H1 (cell line): Measurements from ENCODE around the gene GPX6. TPM values are rescaled to one million over a fixed set of nuclear protein-coding genes. Genes with fewer than 3 reads are reported as not detected.

Experiments
- ASH2L ChIP-seq: fragments of 200-600, 300-600 bp; sonication (generic); IDR thresholded peaks from one replicate; pipeline ENCODE4 v1.7.1; 2017; ENCODE audit warnings: low read length
- ATF3 ChIP-seq: IDR thresholded peaks from 2 replicates; pipeline ENCODE4 v1.6.1; 2011; ENCODE audit warnings: low read depth, mild to moderate bottlenecking, low read length; ENCODE audit not compliant: insufficient read depth
- CEBPB ChIP-seq: IDR thresholded peaks from 2 replicates; pipeline ENCODE4 v1.6.1; 2012; ENCODE audit warnings: low read depth, low read length
- CHD7 ChIP-seq: fragments of 300-600 bp; sonication (generic); IDR thresholded peaks from 2 replicates; pipeline ENCODE4 v1.7.1; 2012; ENCODE audit warnings: low read length, moderate library complexity, mild to moderate bottlenecking, inconsistent platforms; ENCODE audit not compliant: insufficient replicate concordance
- HDAC6 ChIP-seq: IDR thresholded peaks from one replicate; pipeline ENCODE4 v1.7.1; 2012; ENCODE audit warnings: low read depth, mild to moderate bottlenecking, inconsistent platforms, low read length, moderate library complexity
- NRF1 ChIP-seq: IDR thresholded peaks from 2 replicates; pipeline ENCODE4 v1.6.1; 2011; ENCODE audit warnings: mild to moderate bottlenecking, low read depth, low read length, improper control_type of control experiment
- POLR2A ChIP-seq, 2 experiments: IDR thresholded peaks; 1 replicate in 1 of 2; 2 replicates in 1 of 2; pipeline ENCODE4 v1.6.1; 2011; ENCODE audit warnings: low read depth in 2 of 2, low read length in 2 of 2, mild to moderate bottlenecking in 2 of 2; ENCODE audit errors: control extremely low read depth in 1 of 2
- POLR2AphosphoS5 ChIP-seq: IDR thresholded peaks from 2 replicates; pipeline ENCODE4 v1.6.1; 2011; ENCODE audit warnings: low read depth, low read length
- SIRT6 ChIP-seq: IDR thresholded peaks from one replicate; pipeline ENCODE4 v1.7.1; 2012; ENCODE audit warnings: low read length, inconsistent platforms
- TAF1 ChIP-seq: IDR thresholded peaks from 2 replicates; pipeline ENCODE4 v1.6.1; 2011; ENCODE audit warnings: mild to moderate bottlenecking, low read depth, low read length
- polyA plus RNA-seq, 7 experiments: library from polyadenylated mRNA; depleted of rRNA in 3 of 7; stranded (reverse) in 5 of 7; unstranded in 2 of 7; fragments of >200 nt in 5 of 7; fragments of 200-250 nt in 2 of 7; gene quantifications; 1 replicate in 5 of 7; 2 replicates in 1 of 7; 4 replicates in 1 of 7; pipeline versions ENCODE4 v1.2.1 to v1.2.3, GENCODE V29; 2011 to 2013; ENCODE audit warnings: missing spikeins in 2 of 7, mixed read lengths in 2 of 7
- total RNA-seq: library from RNA; stranded (reverse); fragmentation: NEBNext Ultra II Directional; extraction: Animal tissue kit (Norgen Biotek cat#: 25700); gene quantifications from 2 replicates; pipeline ENCODE4 v1.2.1, GENCODE V29; 2021
- TF ChIP-seq, protein P1 (sequence below): IDR thresholded peaks from 2 replicates; pipeline ENCODE4 v1.6.1; 2012; ENCODE audit warnings: inconsistent platforms

Gene GPX6
- total and polyA plus RNA-seq, 2 of the 8 experiments (the other 6 are each of a cell fraction or from before 2014, with no cell fraction given): not detected

DNA sequence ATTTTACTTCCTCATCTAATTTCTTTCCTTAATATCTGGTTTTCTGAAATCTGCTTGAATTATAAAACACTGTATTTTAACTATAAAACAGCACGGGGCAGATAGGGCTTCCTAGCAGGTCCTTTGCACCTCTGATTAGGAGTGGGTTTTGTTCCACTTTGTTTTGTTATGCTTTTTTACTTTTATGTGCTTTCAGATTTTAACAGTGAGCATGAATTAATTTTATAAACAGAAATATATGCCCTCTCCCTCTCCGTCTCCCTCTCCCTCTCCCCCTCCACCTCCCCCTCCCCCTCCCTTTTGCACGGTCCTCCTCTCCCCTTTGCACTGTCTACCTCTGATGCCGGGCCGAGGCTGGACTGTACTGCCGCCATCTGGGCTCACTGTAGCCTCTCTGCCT, 14.3 kb downstream of the GPX6 start (continued):
- TF ChIP-seq CHD7 (no peak), SIRT6 (no peak), HDAC6 (no peak), TAF1 (no peak), POLR2AphosphoS5 (no peak), ATF3 (no peak), NRF1 (no peak), POLR2A (IDR thresholded peaks at IDR 0.05; ENCODE audit: control extremely low read depth in 1 of 2, low read depth in 2 of 2, low read length in 2 of 2) (no peak), CEBPB (no peak), ASH2L (no peak)
- TF ChIP-seq, protein P1, sequence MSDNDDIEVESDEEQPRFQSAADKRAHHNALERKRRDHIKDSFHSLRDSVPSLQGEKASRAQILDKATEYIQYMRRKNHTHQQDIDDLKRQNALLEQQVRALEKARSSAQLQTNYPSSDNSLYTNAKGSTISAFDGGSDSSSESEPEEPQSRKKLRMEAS: no peak
